ENCODE data around the gene BRCA2.

GRCh38 chr13:32266130-32266529 is 49.2 kb upstream of the BRCA2 start:
- TF ChIP-seq CTCF (IDR thresholded peaks at IDR 0.05; ENCODE audit: insufficient read depth, low read length, poor library complexity, severe bottlenecking): no peak
- no peak for TF ChIP-seq EZH2phosphoT487 (conservative IDR thresholded peaks at IDR 0.05; ENCODE audit: low read length)

Measured in SU-DHL-6 (cell line).